ENCODE measurements around the gene HIBCH.
"Not testable (repeated sequence)": the region's sequence is repeated elsewhere in the genome, so short reads cannot be mapped to it uniquely, and the experiment has no call there.

The HIBCH gene

DNA sequence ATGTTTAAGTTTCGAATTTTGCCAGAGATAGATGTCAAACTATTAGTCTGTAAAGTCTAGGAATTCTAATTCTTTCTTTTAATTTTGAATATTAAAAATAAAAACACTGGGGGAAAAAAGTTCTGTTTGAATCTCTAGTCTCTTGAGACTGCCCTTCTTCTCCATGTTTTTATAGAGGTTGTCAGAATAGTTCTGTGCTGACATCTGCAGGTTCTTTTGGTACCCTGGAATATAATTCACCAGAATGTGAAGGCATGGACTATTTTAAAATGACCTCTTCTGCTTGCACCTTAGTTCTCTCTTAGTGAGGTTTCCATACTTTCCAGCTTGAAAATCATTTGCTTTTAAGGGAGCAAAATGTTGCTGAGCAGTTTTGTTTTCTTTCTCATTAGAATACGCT, 136.1 kb downstream of the HIBCH start:
- no peak for DNase-seq

DNA sequence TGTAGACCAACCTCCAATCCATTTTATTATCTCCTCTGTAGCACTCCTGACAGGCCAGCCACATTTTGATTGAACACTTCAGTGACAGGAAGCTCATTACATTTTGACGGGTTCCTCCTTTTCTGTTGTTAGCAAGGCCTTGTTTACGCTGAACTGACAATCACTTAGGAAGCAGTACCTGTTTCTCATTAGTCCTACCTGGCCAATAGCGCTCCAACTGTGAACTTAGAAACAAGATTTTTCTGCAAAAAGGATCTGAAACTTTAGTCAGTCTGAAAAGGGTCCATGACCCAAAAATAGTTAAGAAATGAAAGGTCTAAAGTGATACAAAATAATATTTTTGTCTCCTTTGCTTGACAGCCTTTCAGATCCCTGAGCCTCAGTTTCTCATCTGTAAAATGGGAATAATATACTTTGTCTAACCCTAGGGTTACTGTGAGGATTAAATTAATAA, 137.5 kb downstream of the HIBCH start:
- DNase-seq, result no peak

DNA sequence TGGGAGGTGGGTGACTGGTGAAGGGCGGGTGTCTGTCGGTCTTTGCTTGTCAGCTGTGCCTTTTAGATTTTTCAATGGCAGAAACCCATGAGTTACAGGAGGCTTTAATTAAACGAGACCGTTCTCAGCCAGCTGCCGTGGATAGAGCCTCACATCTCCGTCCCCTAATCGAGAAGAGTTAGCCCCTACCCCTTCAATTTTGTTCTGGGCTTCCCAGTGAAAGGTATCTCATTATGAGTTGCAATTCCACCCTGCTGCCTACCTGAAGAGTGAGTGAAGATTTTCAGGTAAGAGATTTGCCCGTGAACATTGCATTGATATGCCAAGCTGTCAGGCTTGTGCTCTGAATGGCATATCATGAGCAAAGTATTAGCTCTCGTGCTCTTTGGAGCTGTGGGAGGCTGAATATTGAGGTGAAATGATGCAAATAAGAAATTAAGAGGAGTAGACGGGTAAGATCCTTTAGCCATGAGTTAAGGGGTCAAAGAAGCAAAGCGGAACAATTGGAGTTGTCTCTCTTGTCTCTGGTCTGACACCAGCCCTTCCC, 138.4 kb downstream of the HIBCH start:
- DNase-seq, result no peak

DNA sequence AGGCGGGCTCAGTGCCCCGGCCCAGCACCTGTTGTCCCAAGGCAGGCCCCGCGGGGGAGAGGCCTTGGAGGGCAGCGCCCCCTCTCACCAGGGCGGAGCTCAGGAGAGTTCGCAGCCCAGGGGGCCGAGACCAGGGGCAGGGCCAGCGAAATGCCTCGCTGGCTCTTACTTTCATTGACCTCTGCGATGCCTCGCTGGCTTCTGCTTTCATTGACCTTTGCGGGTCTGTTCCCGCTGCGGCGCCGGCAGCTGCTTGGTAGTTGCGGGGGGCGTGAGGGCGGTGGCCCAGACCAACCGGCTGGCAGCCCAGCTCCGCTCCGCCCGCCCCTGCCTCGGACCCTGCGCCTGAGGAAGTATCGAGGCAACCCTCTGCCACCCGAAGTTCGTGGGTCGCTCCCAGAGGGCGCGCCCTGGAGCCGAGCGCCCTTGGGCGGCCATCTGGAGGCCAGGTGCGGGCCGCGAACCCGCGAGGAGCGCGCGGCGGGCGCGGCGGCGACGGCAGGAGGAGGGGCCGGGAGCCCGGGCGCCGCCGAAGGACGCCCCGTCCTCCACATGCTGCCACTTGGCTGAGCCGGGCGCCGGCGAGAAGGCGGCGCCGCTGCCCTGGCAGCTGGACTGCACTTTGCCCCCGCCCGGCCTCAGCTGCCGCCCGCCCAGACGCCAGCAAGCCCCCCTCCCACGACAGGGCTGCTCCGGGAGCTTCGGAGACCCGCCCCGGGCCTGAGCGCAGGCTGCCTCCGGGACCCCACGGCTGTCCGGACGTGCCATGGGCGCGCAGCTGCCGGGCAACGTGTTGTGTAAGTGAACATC, 139.1 kb downstream of the HIBCH start:
- peak; percentile 61 to 75 for DNase-seq

DNA sequence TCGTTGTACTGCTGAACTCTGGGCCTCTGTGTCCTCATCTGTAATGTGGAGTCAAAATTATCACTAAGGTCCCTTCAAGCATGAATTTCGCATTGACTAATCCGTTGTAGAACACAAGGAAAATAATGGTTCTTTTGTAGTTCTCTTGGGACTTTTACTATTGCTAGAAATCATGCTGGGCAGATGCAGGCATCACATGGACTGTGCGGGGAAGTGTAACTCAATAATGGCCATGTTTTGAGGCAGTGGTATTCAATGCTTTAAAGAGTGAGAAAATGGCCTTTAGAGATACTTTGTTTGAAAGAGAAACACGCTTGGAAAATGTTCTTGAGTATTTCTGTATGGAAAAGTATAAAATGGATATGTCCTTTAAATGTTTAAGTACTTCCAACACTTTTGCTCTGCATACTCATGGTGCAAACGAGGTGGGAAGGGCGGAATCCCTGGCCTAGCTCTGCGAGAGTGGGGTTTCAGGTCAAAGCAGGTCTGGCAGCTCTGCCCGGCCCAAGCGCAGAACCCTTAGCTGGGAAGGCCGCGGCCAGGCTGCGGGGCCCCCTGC, 139.8 kb downstream of the HIBCH start:
- DNase-seq, result no peak

DNA sequence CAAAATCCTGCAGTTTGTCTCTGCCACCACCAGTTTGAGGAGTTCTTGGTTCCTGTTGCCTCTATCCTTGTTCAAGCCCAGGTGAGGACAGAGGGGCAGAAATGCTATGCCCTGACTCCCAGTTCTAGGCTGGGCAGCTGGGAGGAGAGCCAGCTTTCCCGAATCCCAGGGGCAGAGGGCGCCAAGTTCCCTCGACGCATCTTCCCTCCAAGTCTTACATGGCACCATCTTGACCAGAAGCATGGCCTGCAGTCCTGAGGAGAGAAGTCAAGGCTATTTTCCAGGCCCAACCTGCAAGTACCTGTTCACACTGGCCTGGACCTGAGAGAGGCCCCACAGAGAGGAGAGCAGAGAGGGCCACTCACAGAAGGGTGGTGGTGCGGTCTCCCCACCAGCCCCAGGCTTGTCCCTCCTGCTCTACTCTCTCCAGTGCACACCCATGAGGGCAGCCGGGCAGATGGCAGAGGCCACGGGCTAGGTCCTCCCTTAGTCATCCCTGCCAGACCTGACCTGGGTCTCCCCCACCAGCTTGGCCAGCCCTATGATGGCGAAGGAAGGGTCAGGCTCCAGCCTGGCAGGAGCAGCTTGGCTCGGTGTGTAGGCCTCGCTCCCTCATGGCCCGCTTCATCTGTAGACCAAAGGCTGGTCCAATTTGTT, 141.4 kb downstream of the HIBCH start:
- DNase-seq, result no peak

DNA sequence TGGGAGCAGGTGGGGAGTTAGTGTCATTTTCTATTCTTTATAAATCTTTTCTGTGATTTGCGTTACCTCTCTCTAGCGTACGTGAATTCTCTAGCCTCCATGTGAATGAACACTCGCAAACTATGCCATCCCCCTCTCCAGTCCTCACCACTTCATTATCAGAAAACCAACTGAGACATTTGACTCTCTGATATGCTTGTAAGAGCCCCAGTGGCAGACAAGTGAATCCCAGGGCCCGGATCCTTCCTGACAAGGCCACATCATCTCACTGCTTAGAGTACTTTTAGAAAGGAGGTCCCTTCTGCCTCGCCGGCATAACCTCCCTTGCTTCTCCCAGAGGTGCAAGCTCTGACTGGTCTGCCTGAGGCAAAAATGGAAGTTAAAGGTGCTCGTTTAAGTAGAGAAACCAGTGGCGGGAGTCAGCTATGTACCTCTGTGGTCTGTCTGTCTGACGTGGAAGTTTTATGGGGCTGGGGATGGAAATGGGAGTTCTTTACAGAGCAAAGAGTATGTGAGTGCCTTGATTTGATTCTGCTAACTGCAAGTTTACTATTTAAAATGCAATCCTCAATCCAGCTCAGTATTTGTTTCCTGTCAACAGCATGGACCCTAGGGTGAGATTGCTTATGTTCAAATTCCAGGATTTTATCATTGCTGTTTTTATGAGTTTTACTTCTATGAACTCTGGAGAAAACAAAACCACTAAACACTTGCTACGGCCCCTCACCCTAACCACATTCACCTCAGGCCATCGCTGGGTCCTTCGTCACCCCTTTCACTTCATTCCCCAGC, 142.2 kb downstream of the HIBCH start:
- DNase-seq, result no peak

DNA sequence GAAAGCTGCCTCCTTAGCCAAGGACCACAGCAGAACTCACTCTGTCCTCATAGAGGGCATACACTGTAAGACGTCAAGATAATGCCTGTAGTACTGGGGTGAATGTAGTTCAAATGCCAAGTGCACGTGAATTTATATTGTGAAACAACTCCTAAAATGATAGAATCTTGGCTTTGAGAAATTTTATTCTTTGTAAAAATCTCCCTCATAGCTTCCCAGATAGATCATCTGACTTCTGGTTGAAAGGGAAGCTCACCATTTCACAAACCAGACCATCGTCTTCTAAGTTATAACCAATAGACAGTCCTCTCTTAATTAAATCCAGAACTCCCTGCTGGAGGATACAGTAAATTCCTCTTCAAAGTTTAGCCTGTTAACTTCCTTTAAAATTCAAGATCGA, 146.2 kb downstream of the HIBCH start:
- no peak for DNase-seq

DNA sequence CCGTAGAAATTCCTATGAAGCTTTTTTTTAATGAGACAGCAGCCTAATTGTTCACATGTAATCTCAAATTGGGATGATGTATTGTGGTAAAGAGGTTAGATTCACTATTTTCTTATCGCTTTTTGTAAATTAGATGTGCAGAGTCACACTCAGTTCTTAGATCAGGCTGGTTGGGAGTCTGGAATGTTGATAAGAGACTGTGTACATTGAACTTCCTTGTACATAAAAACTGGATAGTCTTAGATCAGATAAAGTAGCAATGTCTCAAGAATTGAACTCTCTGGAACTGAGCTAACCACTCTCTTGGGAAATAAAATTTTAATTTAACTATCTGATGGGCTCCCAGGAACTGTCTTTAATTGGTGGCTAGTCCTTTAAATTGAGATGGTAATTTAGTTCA, 149.0 kb downstream of the HIBCH start:
- DNase-seq, result no peak

DNA sequence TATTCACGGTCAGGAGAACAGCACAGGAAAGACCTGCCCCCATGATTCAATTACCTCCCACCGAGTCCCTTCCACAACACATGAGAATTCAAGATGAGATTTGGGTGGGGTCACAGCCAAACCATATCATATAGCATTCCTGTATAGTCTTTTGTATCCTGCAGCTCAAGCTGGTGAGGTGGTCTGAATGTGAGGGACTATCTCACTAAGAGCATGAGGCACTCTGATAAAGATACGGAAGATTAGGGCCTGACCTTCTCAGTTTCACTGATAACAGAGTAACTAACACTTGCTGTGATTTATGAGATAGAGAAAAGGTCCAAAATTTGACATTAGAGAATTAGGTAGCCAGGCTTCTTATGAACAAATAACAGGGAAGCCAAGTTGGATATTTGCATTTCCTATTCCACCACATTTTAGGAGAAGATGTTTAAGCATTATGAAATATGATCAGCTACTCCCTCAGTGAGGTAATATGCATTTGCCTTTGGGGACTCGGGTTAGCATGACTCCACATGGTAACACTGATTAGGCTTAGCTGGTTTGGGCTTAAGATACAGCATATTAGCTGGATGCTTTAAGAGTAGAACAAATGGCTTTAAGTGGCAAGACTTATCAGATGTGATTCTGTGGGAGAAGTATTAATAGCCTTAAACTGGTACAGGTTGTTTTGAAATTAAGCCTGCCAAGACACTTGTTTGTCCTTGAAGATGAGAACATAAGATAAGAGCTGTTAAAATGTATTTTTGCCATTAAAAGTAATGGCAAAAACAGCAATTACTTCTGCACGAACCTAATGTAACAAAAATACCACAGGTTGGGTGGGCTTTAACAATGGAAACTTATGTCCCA, 150.2 kb downstream of the HIBCH start:
- no peak for DNase-seq

DNA sequence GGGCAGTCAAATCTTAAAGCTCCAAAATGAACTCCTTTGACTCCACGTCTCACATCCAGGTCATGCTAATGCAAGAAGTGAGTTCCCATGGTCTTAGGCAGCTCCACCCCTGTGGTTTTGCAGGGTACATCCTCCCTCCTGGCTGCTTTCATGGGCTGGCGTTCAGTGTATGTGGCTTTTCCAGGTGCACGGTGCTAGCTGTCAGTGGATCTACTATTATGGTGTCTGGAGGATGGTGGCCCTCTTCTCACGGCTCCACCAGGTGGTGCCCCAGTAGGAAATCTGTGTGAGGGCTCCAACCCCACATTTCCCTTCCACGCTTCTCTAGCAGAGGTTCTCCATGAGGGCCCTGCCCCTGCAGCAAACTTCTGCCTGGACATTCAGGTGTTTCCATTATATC, 151.9 kb downstream of the HIBCH start:
- no peak for DNase-seq

DNA sequence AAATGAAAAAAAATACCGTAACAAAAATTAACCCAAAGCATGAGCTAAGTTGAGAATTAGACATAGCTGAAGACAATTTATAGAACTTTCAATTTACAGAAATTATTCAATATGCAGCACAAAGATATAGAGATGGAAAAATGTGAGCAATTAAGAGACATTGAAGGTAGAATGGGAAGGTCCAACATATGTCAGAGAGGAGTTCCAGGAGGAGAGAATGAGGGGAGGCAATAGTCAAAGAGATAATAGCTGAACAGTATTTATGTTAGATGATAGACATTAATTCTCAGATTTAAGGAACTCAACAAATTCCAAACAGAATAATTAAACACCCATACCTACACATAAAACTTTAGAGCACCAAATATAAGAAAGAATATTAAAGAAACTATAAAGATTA, 154.1 kb downstream of the HIBCH start:
- no peak for DNase-seq

DNA sequence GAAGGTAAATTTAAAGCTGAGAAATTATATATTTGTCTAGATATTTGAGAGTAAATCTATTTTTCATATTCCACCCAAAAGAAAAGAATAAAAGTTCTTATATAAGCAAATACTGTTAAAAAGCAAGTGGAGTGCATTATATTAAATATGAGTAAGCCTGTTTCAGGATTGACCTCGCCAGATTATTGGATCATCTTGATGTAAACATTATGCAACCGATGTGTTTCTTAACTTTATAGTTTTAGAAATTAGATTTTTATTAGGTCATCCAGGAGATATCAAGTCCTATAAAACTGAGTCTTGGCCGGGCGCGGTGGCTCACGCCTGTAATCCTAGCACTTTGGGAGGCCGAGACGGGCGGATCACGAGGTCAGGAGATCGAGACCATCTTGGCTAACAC, 156.8 kb downstream of the HIBCH start:
- no peak for DNase-seq

DNA sequence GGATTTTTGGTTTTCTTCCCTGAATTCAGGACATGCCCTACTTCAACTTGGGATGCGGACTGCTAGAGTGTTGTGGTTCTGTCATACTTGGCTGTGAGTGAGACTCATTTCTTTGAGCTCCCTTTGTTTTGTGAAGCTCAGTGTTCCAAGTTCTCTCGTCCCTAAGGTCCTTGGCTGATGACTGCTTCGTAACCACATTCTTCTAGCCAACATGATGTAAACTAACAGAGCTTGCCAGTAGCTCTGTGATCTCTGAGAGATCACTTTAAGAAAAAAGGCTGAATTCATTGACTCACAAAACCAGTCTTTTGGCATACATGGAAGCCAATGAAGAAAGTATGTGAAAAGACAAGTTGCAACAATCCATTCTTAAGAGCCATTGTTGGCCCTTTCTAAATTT, 160.2 kb downstream of the HIBCH start:
- DNase-seq, result no peak

DNA sequence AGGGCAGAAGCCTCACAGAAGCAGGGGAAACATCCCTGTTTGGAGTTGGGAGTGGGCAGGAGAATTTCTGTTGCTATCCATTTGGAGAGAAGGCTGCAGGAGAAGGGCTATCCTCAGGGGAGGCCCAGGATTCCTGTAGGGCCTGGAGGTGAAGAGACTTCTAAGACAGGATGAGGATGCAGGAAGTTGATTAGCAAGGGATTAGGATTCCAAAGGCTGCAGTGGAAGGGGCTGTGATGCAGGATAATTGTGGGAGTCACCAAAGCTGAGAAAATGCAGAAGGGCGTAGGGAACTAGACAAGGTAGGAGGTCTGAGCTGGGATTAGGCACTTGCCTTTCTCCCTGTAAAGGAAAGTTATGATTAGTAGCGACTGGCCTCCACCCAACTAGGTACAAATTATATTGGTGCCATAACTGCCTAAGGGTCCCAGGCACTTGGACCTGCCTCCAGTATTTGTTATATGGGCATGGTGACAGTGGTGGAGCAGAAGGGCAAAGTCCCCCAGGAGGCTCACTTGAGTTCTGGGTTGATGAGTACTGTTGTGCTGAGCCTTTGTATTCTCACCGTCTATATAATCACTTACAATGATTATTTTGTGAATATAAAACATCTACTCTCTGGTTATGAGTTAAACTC, 160.7 kb downstream of the HIBCH start:
- DNase-seq, result no peak

DNA sequence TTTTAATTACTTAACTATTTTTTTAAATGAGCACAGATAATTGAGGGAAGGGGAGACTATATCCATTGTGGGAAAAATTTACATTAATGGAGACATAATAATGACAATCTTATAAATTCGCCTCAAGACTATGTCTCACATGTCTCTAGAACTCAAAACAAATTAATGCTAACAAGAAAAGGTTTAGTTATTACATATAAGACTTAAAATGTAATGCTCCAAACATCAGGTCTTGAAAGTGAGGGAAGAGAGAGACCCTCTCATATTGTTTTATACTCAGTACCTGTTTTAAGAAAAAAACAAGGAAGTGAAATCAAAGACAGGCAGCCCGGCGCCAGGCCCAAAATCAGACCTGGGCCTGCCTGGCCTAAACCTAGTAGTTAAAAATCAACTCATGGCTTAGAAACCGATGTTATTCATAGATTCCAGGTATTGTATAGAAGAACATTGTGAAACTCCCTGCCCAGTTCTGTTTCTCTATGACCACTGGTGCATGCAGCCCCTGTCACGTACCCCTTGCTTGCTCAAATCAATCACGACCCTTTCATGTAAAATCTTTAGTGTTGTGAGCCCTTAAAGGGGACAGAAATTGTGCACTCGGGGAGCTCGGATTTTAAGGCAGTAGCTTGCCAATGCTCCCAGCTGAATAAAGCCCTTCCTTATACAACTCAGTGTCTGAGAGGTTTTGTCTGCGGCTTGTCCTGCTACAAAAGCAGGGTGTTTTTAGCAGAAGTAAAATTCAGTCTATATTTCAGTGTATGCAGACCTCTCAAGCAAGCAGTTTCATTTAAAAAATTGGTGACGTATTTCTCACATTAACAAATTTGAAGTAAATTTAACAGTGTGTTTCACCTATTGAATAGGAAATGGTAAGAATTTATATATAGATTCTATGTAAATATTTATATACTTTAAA, 161.8 kb downstream of the HIBCH start:
- DNase-seq, result not testable (repeated sequence)

DNA sequence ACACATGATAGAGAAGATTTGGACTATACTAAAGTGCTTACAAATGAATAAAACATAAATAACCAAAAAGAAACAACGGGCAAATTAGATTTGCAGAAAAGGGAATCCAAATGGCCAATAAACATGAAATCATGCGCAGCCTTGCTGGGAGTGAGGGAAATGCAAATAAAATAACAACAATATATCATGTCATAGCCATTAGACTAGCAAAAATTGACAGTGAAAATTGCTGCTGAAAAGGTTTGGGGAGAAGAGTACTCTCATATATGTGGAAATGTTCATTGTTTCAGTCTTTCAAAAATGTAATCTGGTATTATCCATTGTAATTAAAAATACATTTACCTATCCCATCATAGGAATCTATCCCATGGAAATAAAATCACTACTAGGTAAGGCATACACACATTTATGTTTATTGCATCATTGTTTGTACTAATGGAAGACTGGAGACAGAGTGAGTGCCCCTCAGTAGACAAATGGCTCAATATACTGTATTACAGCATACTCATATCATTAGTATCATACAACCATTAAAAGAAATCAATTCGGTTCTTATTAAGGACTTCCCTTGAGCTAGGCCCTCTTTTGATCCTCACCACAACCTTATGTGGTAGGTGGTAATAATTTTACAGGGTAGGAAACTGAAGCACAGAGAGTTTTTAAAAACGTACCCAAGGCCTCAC, 163.0 kb downstream of the HIBCH start:
- DNase-seq, result no peak

Data from NCI-H1930 (cell line).